BLaER1 (cell line): ENCODE data around the gene PRSS22.

Source experiments
- H3K27ac ChIP-seq: shearing (Covaris generic); formaldehyde crosslinking; 2 replicates; pipeline ENCODE4 v1.8.1; 2022
- H3K27me3 ChIP-seq: shearing (Covaris generic); formaldehyde crosslinking; 2 replicates; pipeline ENCODE4 v1.8.1; 2022
- H3K36me3 ChIP-seq: shearing (Covaris generic); formaldehyde crosslinking; 2 replicates; pipeline ENCODE4 v1.8.1; 2022
- H3K4me1 ChIP-seq: shearing (Covaris generic); formaldehyde crosslinking; 2 replicates; pipeline ENCODE4 v1.8.1; 2022
- H3K4me2 ChIP-seq: shearing (Covaris generic); formaldehyde crosslinking; 2 replicates; pipeline ENCODE4 v1.8.1; 2022
- H3K4me3 ChIP-seq: shearing (Covaris generic); formaldehyde crosslinking; 2 replicates; pipeline ENCODE4 v1.8.1; 2022
- H3K9ac ChIP-seq: shearing (Covaris generic); formaldehyde crosslinking; 2 replicates; pipeline ENCODE4 v1.8.1; 2022
- H3K9me3 ChIP-seq: shearing (Covaris generic); formaldehyde crosslinking; 2 replicates; pipeline ENCODE4 v1.8.1; 2022
- H4K20me1 ChIP-seq: shearing (Covaris generic); formaldehyde crosslinking; 2 replicates; pipeline ENCODE4 v1.8.1; 2022
- Cebpa-rat ChIP-seq: shearing (Covaris generic); IDR thresholded peaks from 2 replicates; pipeline ENCODE4 v1.8.1; 2022

The PRSS22 gene

GRCh38 chr16:2816751-2817339 lies 41.1 kb downstream of the PRSS22 start, which contains the start of gene PRSS21:
TSS of gene PRSS21 (plus strand) at chr16:2817237. CDS start at chr16:2817269, 32 bp downstream.
- Histone ChIP-seq H3K27me3 (no peaks in the 10 kb centered on the region), H3K4me3 (peak within 1 kb of the TSS; percentile 61), H3K4me1 (peaks cover 39% of the 10 kb centered on the region)

DNA sequence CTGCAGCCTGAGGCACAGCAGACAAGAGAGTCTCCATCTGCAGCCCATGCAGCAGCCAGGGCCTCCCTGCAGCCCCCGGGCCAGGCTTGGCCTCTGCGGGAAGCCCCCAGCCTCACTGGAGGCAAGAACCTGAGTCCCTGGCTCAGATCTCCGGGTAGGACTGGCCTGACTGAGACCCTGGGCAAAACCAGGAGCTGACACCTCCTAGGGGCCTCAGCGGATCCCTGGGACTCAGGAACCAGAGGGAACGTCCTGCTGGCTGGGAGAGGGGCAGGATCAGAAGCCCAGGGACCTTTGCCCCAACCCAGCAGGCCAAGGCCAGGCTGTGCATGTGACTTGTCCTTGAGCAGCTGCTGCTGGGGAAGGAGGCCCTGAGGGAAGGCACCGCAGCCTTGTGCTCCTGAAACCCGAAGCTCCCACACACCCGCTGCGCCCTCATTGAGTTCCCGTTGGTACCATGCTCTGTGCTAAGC lies 42.6 kb downstream of the PRSS22 start:
- Histone ChIP-seq H3K9ac (no peak overlapping the region), H3K27ac (0 out of 2 replicates have a peak overlapping the region, but pooled peaks have one; percentile 14), H3K4me1 (peaks cover 44% of the 10 kb centered on the region), H3K4me2 (peak overlapping the region; percentile 26; the same call in 1 of the 2 replicates), H3K9me3 (no peaks in the 10 kb centered on the region), H3K27me3 (no peaks in the 10 kb centered on the region), H4K20me1 (0 out of 2 replicates have a peak, but pooled peaks cover 6% of the 10 kb centered on the region), H3K4me3 (no peak overlapping the region), H3K36me3 (no peaks in the 10 kb centered on the region)
- no peak for TF ChIP-seq Cebpa-rat

More at GRCh38 chr16:2816751-2817339, 41.1 kb downstream of the PRSS22 start, which contains the start of gene PRSS21:
- 0 out of 2 replicates have a peak, but pooled peaks cover 7% of the 10 kb centered on the region for H4K20me1 ChIP-seq
- H3K27ac ChIP-seq, result peak within 1 kb of the TSS; percentile 74
- H3K9me3 ChIP-seq, result no peaks in the 10 kb centered on the region
- no peak for TF ChIP-seq Cebpa-rat
- H3K4me2 ChIP-seq, result peak within 1 kb of the TSS; percentile 71
- H3K36me3 ChIP-seq, result no peaks in the 10 kb centered on the region
- peak within 1 kb of the TSS; percentile 67; the same call in 1 of the 2 replicates for H3K9ac ChIP-seq

DNA sequence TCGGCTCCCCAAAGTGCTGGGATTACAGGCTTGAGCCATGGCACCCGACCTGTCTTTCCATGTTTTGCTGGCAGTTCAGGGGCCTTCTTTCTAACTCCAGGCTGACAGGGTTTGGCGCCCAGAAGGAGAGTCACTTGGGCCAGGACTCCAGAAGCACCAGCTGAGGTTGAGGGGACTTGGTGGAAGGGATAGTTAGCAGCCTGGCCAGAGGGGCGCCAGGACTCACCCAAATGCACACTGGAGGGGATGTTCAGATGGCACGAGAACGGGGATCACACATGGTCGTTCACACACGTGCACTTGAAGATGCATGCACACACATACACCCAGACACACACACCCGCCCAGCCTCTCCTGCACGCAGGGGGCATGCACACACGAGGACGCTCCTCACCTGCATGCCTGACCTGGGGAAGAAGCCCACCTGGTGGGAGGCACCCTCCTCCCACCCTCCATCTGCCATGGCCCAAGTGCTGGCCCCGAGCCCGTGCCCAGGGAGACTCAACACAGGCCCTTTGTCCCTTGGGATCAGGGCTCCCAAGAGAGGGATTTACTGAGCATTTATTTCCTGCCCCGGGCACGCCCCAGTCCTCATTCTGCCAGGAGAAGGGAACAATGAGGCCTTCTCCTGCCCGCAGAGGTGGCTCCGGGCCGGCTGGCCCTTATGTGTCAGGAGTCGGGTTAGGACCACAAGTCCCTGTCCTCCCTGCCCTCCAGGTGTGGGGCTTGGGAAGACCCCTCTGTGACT lies 43.2 kb downstream of the PRSS22 start:
- Histone ChIP-seq H3K4me2 (peak overlapping the region; percentile 26; the same call in 1 of the 2 replicates), H4K20me1 (0 out of 2 replicates have a peak, but pooled peaks cover under 1% of the 10 kb centered on the region), H3K9me3 (no peaks in the 10 kb centered on the region), H3K27ac (0 out of 2 replicates have a peak overlapping the region, but pooled peaks have one; percentile 14), H3K4me1 (peaks cover 44% of the 10 kb centered on the region), H3K36me3 (no peaks in the 10 kb centered on the region), H3K27me3 (no peaks in the 10 kb centered on the region), H3K4me3 (no peak overlapping the region), H3K9ac (no peak overlapping the region)
- no peak for TF ChIP-seq Cebpa-rat

DNA sequence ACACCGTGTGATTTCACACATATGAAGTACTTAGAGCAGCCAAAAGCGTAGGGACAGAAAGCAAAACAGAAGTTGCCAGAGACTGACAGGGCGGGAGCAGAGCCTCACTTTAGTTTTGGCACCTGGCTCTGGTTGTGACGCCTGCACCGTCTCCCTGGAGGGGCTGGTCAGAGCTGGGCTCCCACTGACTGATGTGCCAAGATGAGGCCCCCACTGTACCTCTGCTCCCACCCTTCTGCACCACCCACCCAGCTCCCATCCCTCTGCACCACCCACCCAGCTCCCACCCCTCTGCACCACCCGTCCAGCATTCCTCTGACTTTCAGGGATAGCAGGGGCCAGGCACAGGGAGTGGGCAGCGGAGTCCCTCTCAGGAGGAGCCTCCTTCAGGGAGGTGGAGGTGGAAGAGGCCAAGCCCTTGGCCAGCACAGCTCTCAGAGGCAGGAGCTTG lies 44.2 kb downstream of the PRSS22 start:
- H3K36me3 ChIP-seq, result no peaks in the 10 kb centered on the region
- H3K9ac ChIP-seq, result no peak overlapping the region
- TF ChIP-seq Cebpa-rat, result no peak

GRCh38 chr16:2811703-2812471 lies 46.1 kb downstream of the PRSS22 start:
- no peaks in the 10 kb centered on the region for H4K20me1 ChIP-seq
- H3K4me1 ChIP-seq, result peaks cover 33% of the 10 kb centered on the region
- no peak overlapping the region; the same call in 1 of the 2 replicates for H3K9ac ChIP-seq

More for the DNA sequence above, 44.2 kb downstream of the PRSS22 start:
- no peaks in the 10 kb centered on the region for H4K20me1 ChIP-seq
- H3K27ac ChIP-seq, result no peak overlapping the region
- no peak overlapping the region for H3K4me3 ChIP-seq
- H3K4me2 ChIP-seq, result no peak overlapping the region
- no peaks in the 10 kb centered on the region for H3K9me3 ChIP-seq
- no peaks in the 10 kb centered on the region for H3K27me3 ChIP-seq
- peaks cover 44% of the 10 kb centered on the region for H3K4me1 ChIP-seq

DNA sequence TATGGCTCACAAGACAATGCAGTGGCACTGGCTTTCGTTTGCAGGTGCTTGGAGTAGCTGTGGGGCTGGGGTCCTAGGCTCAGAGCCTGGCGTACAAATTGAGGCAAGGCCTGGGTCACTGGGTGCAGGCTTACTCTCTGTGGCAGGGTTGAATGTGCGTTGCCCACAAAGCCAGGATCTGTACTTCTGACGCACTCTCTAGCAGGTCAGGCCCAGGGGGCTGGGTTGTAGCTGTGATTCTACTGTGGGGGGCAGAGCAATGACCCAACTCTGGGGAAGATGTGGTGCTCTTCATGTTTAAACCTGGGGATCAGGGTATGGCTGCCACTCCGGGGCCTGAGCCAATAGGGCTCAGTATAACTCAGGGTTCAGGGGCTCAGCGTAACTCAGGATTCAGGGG lies 47.3 kb downstream of the PRSS22 start:
- Histone ChIP-seq H3K27ac (no peak overlapping the region), H3K27me3 (no peaks in the 10 kb centered on the region), H3K9ac (no peak overlapping the region), H3K9me3 (no peaks in the 10 kb centered on the region), H3K36me3 (no peaks in the 10 kb centered on the region), H3K4me1 (peaks cover 21% of the 10 kb centered on the region), H3K4me2 (no peak overlapping the region), H3K4me3 (no peak overlapping the region), H4K20me1 (no peaks in the 10 kb centered on the region)
- no peak for TF ChIP-seq Cebpa-rat

More at GRCh38 chr16:2811703-2812471, 46.1 kb downstream of the PRSS22 start:
- H3K4me3 ChIP-seq, result no peak overlapping the region
- H3K36me3 ChIP-seq, result no peaks in the 10 kb centered on the region
- peak overlapping the region; percentile 44; the same call in 1 of the 2 replicates for H3K27ac ChIP-seq
- H3K4me2 ChIP-seq, result peak overlapping the region; percentile 44
- H3K27me3 ChIP-seq, result no peaks in the 10 kb centered on the region
- TF ChIP-seq Cebpa-rat, result no peak
- H3K9me3 ChIP-seq, result no peaks in the 10 kb centered on the region

DNA sequence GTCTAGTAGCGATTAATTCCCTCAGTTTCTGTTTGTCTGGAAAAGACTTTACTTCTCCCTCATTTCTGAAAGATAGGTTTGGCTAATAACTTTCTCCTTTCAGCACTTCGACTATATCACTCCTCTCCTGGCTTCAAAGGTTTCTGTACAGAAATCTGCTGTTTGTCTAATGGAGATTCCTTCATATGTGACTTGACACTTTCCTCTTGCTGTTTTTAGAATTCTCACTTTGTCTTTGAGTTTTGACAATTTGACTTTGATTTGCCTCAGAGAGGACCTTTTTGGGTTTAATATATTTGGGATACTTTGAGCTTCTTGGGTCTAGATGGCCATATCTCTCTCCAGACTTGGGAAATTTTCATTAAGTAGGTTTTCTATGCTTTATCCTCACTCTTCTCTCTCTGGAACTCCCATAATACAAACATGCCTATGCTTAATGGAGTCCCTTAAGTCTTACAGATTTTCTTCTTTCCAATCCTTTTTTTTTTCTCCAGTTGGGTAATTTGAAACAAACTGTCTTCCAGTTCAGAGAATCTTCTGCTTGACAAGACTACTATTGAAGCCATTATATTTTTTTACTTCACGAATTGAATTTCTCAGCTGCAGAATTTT lies 48.7 kb downstream of the PRSS22 start:
- H3K9me3 ChIP-seq, result peaks cover 13% of the 10 kb centered on the region

DNA sequence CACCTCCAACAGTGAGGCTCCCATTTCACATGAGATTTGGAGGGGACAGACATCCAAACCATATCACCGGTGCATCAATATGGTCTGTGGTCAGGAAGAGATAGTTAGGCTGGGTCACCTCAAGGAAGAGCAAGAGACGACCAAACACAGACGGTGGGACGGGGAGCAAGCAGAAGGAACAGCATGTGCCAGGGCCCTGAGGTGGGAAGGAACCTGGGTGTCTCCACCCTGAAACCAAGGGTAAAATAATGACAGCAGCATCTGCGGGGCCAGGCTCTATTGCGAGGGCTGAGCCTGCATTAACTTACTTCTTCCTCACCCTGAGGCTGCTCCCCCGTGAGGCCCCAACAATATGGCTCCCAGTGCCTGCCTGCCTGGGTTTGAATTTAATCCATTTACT lies 49.8 kb downstream of the PRSS22 start:
- no peaks in the 10 kb centered on the region for H3K36me3 ChIP-seq
- H3K27ac ChIP-seq, result no peak overlapping the region
- peaks cover 10% of the 10 kb centered on the region for H3K4me1 ChIP-seq
- no peak overlapping the region for H3K9ac ChIP-seq
- H3K4me3 ChIP-seq, result no peak overlapping the region
- no peaks in the 10 kb centered on the region for H4K20me1 ChIP-seq
- peaks cover 20% of the 10 kb centered on the region for H3K9me3 ChIP-seq
- H3K27me3 ChIP-seq, result no peaks in the 10 kb centered on the region; the same call in 1 of the 2 replicates
- H3K4me2 ChIP-seq, result no peak overlapping the region
- no peak for TF ChIP-seq Cebpa-rat

More for the DNA sequence above, 48.7 kb downstream of the PRSS22 start:
- Histone ChIP-seq H3K9ac (no peak overlapping the region), H3K4me2 (no peak overlapping the region), H3K27me3 (no peaks in the 10 kb centered on the region; the same call in 1 of the 2 replicates), H4K20me1 (no peaks in the 10 kb centered on the region), H3K4me3 (no peak overlapping the region), H3K4me1 (peaks cover 10% of the 10 kb centered on the region), H3K36me3 (no peaks in the 10 kb centered on the region), H3K27ac (no peak overlapping the region)
- no peak for TF ChIP-seq Cebpa-rat

GRCh38 chr16:2806286-2806685 lies 51.7 kb downstream of the PRSS22 start:
- H3K4me2 ChIP-seq, result no peak overlapping the region
- no peaks in the 10 kb centered on the region for H3K36me3 ChIP-seq
- H3K9me3 ChIP-seq, result peaks cover 20% of the 10 kb centered on the region
- no peaks in the 10 kb centered on the region for H3K4me1 ChIP-seq
- H3K27ac ChIP-seq, result no peak overlapping the region
- H4K20me1 ChIP-seq, result no peaks in the 10 kb centered on the region
- no peak for TF ChIP-seq Cebpa-rat
- no peak overlapping the region for H3K4me3 ChIP-seq
- H3K9ac ChIP-seq, result no peak overlapping the region
- H3K27me3 ChIP-seq, result no peaks in the 10 kb centered on the region; the same call in 1 of the 2 replicates
